SHP77 treated with DMSO at 0.1 percent for 48 hours (cell line): ENCODE measurements around the gene LRP3.
"Not testable (repeated sequence)": the region's sequence is repeated elsewhere in the genome, so short reads cannot be mapped to it uniquely, and the experiment has no call there.

Experiments used
- DNase-seq: peaks from one replicate; lab custom pipeline; 2025; lab: John Stamatoyannopoulos, UW

Gene LRP3

DNA sequence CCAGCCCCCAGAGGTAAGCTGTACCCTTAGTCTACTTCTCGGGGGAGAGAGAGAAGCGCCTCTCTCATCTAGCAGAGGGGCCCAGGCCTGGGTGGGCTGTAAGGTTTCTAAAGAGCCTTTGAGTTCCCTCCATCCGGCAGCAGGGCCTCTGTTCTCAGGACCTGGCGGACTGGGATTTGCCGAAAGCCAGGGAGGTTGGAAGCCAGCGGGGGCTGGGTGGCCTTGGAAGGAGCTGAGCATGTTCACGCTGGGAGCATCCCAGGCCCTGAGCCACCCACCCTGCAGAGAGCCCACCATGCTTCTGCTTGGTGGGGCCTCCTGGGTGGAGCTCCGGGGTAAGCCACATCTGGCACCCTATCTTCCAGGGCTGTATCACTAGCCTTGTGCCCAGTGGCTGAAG lies 23.8 kb downstream of the LRP3 start:
- no peak for DNase-seq

DNA sequence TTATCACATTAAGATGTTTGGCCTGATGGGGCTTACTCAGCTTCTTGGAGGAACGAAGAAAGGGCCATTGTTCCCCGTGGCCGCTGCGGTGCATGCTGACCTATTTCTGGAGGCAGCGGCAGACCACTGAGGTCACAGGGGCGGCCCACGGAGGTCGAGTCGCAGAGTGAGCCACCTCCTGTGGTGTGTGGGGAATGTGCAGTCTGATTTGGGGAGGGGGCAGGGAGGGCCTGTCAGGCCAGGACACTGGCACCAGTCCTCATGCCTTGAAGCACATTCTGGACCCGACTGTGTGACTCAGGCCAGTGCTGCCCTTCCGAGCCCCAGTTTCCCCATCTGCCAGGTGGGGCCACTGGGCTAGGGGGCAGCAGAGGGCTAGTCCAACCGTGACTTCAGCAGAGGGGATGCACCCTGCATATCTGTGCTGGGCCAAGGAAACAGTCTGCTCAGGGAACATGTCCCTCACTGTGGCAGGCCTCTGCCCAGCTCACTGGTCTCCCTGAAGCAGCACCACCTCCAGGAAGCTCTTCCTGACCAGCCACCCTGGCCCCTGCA lies 25.2 kb downstream of the LRP3 start:
- no peak for DNase-seq

DNA sequence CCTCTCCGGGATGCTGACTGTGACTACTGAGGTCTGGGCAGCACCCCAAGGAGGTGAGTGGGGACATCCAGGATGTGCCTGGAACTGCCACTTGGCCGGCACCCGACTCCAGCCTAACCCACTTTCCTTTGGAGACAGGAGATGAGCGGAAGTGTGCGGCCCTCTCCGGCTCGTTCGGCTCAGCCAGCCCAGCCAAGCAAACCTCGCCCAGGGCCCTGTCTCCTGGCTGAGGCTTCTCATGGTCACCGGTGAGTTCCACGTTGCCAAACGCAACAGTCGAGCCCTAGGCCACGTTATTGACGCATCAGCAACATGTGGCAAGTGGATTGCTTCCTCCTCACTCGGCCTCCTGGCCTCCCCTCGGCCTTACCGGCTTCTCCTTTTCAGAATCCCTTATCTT lies 26.0 kb downstream of the LRP3 start:
- no peak for DNase-seq

DNA sequence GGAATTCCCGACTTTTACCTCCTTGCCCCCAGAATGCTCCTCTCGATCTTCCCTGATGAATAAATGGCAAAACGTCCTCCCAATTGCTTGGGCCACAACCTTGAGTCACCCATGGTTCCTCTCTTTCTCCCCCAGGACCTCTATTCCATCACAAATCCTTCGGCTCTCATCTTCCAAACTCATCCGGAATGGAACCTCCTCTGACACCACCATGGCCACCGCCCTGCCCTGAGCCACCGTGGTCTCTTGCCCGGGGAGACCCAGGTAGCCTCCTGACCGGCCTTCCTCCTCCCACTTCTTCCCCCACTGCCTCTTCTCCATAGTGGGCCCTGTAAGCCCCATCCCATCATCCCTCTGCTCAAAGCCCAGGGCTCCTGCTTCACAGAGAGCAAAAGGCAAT lies 26.6 kb downstream of the LRP3 start:
- no peak for DNase-seq

DNA sequence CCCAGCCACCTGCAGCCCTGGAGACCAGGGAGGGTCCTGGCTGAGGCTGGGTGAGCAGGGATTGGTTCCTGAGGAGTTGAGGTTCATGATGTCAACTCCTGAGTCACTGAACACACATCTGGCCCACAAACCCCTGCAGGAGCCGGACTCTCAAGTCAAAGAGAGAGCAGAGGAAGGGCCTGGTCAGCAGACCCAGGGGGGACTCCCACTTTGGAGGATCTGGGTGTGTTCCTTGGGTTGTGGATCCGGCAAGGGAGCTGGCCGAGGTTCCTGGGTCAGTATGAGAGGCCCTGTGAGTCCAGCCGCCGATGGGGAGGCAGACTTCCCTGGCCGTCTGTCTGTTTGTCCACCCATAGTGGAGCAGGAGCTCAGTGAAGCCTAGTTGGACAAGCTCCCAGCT lies 27.5 kb downstream of the LRP3 start:
- DNase-seq, result no peak

DNA sequence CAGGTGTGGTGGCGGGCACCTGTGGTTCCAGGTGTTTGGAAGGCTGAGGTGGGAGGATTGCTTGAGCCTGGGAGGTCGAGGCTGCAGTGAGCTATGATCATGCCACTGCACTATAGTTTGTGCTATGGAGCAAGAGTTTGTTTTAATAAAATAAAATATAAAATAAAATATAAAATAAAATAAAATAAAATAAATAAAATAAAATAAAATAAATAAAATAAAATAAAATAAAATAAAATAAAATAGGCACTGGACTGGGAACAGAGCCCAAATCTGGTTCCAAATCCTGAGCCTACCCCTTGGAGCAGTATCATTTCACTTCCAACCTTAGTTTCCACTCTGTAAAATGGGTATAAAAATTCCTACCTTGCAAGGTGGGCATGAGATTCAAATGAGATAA lies 28.1 kb downstream of the LRP3 start:
- not testable (repeated sequence) for DNase-seq

DNA sequence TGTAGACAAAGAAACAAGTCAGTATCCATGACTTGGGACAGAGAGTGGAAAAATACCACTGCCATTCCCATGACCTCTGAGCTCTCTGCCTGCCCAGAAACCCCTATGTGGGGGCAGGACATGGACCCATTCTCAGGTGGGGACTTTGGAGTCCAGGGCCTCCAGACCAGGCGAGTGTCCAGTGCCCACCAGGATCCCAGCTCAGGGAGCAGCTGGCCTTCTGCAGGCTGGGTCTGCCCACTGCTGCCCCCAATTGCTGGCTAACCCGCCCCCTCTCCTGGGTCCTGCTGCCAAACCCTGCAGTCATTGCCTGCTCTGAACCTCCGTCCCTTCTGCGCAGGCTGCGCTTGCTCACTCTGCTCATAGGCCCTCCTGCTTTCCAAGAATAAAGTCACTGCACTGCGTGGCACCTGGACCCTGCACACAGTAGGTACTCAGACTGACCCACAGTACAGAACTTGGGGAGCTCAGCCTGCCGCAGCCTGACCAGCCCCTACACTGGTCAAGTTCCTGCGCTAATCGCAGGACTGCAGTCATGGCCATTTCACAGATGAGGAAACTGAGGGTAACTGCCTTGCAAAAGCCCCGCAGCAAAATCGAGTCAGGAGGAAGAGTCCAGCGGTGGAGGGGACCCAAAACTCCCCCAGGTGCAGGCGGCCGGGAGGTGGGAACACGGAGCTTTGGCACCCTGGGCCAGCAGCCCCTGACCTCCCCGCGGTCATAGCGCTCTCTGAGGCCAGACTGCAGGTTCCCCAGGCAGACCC lies 30.7 kb downstream of the LRP3 start:
- no peak for DNase-seq

DNA sequence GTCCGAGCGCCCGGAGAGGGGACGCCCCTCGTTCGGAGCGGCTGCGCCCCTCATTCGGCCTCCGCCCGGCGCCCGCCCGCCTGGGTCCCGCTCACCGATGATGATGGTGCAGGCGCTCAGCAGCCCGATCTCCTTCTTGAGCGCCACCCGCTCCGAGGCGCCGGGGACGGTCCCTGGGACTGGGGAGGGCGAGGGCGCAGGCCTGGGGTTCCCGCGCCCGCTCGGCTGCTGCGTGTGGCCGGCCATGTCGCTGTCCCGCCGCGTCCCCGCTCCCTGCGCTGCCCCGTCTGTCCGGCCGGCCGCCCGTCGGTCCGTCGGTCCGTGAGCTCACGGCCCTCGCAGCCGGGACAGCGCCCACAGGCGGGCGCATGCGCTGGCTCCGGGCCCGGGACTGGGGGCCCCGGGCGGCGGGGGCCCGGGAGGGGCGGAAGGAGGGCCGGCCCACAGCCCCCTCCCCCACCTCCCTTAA lies 31.4 kb downstream of the LRP3 start, which contains the start of gene SLC7A10:
Gene SLC7A10, minus strand, starts transcription at position 393 of the 469 bp plus-strand sequence. Its CDS starts 147 bp downstream, at position 246.
- DNase-seq, result no peak

DNA sequence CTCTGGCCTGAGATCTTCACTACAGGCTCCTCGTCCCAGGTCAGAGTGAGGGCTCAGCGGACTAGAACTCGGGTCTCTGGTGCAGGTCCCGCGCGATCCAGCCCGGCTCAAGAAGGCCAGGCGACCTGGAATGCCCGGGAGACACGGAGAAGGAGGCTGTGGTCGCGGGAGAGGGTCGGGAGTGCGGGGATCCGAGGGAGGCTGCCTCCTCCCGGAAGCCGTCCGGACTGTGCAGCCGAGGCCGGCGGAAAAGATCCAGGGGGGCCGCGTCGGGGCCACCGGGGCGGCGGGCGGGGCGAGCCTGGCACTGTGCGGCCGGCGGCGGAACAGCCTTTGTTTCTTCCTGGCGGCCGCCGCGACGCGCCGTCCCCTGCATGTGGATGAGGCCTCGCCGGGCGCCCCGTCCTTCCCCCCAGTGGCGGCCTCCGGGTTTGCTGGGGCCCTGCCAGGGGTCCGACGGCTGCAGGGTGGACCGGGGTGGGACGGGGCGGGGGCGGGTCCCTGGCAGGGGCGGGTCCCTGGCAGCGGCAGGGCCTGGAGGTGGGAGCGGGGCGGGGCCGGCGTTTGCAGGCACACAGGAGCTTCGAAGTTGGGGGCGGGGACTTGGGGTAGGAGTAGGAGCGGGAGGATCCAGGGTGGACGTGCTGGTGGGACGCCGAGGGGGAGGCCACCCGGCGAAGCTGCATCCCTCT lies 32.6 kb downstream of the LRP3 start:
- no peak for DNase-seq

DNA sequence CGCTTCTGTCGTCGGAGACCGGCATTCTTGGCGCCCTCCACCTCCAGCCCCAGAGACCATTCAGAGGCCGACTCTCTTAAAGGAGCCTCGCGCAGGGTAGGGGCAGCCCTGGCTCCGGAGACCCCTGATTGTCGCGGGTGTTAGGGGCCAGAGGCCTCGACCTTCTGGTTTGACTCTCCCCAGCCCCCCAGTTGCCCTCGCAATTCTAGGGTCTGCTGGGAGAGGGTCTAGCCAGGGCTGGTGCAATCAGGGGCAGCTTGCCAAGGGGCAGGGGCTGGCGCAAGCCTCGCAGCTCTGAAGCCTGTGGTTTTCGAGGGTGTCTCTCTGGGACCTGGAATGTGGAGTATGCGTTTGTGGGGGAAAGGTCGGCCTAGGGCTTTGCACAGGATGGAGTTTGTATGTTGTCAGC lies 33.1 kb downstream of the LRP3 start:
- DNase-seq, result no peak

DNA sequence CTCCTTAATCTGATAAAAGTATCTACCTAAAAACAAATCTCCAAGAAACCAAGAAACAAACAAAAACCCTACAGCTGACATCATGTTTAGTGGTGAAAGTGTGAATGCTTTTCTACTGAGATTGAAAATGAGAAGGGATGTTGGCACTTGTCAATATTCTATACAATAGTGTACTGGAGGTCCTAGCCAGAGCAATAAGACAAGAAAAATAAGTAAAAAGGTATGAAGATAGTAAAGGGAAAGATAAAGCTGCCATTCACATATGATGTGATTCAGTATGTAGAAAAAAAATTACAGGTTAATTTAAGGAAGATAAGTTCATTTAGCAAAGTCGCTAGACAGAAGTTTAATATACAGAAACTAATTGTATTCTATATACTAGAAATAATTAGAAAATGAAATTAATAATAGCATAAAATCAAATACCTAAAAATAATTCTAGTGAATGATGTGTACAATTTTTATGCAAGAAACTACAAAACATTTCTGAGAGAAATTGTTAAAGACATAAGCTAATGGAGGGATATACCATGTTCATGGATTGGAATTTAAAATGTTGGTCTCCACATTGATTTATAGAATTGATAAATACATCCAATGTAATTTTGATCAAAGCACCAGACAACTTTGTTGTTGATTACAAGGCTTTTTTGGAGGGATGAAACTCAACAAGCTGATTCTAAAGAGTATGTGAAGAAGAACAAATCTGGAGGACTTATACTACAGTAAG lies 33.9 kb downstream of the LRP3 start:
- no peak for DNase-seq

DNA sequence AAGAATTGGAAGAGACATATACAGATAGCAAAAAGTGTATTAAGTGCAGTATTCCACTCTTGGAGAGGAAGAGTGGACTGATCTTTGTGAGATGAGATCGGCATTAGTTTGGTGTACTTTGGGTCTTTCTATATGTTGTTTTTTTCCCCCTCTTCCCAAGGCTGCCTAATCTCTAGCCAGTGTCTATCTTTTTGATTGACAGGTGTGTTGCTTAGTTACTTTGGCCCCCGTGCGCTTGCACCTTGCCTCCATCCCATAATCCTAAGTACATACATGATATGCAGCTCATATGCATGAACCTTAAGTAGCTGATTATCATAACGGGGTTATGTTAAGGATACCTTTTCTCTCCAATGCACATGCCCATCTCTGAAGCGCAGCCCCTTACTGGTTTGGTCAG lies 35.8 kb downstream of the LRP3 start:
- no peak for DNase-seq

DNA sequence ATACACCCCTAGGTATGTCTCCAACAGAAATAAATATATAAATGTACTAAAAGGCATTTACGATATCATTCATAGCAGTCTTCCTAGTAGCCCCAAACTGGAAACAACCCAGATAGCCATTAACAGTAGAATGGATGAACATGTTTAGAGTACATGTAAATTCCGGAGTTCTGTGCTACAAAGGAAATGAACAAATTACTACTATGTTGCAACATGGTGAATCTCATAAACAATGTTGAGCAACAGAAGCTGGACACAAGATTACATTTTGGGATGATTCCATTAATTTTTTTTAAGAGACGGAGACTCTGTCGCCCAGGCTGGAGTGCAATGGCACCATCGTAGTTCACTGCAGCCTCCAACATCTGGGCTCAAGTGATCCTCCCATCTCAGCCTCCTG lies 37.4 kb downstream of the LRP3 start:
- DNase-seq, result no peak

DNA sequence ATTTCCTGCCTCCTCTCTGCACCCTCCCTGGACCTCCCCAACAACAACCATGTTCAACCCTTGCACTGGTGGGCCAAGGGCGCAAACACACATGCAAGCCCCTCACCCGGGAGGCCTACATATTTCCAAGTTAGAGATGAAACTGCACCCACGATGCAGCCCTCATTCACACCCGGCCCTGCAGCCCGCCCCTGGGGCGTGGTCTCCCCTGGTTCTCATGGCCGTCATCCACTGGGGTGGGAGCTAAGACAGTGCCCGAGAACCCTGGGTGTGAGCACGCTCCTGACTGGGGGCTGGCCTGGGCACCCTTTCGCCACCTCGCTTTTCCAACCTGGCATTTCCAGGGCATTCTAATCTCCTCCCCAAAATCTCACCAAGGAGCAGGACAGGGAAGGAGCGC lies 38.5 kb downstream of the LRP3 start:
- DNase-seq, result no peak

DNA sequence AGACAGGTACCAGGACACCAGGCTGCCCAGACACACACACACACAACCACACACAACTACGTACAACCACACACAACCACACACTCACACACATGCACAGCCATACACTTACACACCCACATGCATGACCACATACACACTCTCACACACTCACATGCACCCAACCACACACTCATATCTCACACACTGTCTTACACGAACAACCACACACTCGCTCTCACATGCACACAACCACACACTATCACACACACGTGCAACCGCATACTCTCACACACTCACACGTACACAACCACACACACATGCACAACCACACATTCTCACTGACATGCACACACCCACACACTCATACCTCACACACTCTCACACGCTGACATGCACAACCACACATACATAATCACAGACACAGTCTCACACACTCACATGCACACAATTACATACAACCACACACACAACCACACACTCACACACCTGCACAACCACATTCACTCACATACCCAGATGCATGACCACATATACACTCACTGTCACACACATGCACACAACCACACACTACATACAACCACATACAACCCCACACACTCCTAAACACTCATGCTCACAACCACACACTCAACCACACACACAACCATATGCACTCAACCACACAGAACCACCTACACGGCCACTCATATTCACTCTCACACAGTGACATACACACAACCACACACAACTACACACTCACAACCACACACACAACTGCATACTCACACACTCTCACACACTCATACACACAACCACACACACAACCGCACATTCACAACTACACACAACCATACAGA lies 39.1 kb downstream of the LRP3 start:
- DNase-seq, result no peak

DNA sequence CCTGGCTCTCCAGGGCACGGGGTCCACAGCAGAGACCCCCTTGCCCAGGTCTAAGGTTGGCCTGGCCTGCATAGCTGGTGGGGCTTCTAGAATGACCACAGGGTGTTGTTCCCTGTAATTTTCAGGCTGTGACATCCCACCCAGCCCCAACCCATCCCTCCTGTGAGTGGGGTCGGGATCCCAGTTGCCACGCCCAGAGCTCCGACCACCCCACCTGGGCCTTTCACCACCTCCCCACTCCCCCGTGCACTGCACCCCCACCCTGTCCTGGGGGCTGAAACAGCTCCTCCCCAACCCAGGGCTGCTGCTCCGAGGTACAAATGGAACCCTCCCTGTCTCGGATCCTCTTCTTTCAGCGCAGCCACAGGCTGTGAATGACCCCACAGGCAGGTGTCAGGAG lies 40.0 kb downstream of the LRP3 start:
- no peak for DNase-seq

DNA sequence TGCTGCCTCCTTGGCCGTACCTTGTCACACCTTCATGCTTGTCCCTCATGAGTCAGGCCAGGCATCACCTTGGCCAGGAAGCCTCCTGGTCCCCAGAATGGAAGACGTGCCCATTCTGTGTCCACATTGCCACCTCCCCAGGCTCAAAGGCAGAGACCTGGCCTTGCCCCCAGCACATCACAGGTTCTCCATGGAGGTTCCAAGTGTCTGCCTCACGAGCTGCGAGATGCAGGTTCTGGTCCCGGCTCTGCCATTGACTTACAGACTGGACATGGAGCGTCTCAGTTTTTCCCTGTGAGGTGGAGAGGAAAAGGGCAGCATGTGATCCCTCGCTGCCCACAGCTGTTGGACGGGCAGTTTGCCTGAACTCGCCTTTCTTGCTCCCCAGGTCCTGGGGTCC lies 40.6 kb downstream of the LRP3 start:
- DNase-seq, result no peak

DNA sequence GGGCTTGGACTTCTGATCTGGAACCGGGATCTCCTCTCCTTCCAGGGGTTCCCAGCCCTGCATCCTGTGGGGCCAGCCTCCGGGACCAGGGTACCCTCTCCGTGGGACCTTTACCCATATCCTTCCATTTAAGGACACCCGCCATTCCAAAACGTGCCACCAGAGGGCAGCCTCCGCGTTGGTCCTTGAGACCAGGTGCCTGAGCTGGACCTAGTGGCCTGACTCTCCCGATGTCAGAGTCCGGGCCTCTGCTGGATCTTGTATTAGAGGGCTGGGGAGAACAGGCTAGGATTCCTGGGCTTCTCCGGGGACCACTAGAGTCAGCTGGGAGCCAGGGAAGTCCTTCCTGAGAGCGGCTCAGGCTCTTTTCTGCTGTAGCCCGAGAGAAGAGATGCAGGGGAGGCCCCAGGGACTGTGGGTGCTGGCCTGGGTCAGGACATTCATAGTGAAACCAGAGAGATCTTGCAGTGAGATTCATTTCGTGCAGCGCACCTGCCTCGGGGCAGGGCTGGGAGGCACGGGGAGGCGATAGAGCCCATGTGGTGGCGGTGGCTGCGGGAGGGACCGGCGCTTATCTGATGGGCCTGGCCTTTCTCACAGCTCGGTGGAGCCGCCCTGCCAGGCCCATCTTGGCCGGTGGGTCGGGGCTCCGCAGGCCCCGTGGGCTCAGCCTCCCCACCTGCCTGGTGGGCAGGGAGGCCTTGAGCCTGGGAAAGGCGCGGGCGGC lies 41.3 kb downstream of the LRP3 start:
- peak; percentile 36 for DNase-seq

DNA sequence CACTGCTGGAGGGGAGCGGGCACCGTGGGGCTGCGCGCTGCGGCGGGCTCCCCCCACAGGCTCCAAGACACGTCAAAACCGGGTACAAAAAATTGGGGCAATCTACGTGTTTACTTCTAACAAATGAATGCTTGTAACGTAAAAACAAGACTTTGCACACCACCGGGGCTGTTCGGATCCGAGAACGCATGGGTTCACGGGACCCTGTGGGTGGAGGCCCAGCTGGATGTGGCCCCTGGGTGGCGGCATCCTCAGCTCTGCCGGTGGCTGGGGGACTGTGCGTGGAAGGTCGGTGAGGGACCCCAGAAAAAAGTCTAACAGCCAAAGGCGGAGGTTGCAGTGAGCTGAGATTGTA lies 41.8 kb downstream of the LRP3 start:
- DNase-seq, result no peak

DNA sequence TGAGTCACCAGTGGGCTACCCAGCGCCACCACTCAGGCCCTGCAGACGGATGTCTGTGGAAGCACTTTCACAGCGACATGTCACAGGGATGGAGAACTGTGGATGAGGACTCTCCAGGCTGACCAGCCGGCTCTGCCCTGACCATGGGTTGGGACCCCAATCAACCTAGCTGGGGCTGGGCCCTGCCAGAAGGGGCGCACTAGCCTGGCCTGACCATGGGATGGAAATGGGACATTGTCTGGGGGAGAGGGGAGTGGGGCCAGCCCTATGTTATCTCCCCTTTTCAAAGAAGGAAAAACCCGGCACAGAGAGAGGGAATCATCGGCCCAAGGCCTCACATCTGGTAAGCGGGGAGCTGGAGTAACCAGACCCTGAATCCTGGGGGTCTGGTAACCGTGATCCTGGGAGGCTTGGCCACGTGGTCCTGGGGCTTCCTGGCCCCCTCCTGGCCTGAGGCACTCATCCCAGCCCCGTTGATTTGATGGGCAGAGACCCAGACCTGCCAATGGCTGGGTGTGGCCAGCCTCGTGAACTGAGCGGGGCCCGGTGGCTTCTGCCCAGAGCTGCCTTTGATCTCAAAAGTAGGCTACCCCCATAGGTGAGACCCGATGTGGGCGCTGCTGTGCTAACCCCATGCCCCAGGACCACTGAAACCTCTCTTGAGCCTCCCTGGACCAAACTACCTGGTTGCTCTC lies 42.7 kb downstream of the LRP3 start:
- DNase-seq, result no peak
